Left ventricle myocardium superior (tissue), 1 donor: ENCODE results near the gene ADPRM. TPM values are rescaled to one million over a fixed set of nuclear protein-coding genes. Genes with fewer than 3 reads are reported as not detected.
"Not testable (repeated sequence)": the region's sequence is repeated elsewhere in the genome, so short reads cannot be mapped to it uniquely, and the experiment has no call there.

ENCODE experiments used
- ATAC-seq: fragments of 200-7000 bp; cut with Tn5 transposase; one replicate; pipeline ENCODE4 v1.9.1; 2020; ENCODE audit warnings: mild to moderate bottlenecking, moderate library complexity
- DNase-seq: peaks from one replicate; pipeline ENCODE4 v3.0.0-alpha.2; 2020
- intact Hi-C: fragments of 100-400 bp; cut with micrococcal nuclease; formaldehyde crosslinking; loops from one replicate; pipeline ENCODE4 v1.11.0; 2022
- total RNA-seq: library from RNA; stranded (reverse); fragmentation: NEBNext Ultra II Directional; extraction: Animal tissue kit (Norgen Biotek cat#: 25700); gene quantifications from one replicate; pipeline ENCODE4 v1.2.1, GENCODE V29; 2021
- donor health status: DM: no; HTN: yes; CAD: no; lungs with severe emphysema.

ADPRM gene
- total RNA-seq, 1 donor from 2014 or later, result 4.8 TPM

GRCh38 chr17:10695875-10696407 lies 1.5 kb upstream of the ADPRM start:
- ATAC-seq, DNase-seq, intact Hi-C loops: not testable (repeated sequence)

GRCh38 chr17:10698096-10698818 lies 863 bp downstream of the ADPRM start:
- ATAC-seq, result peak; percentile 10

GRCh38 chr17:10699856-10700255 lies 2.5 kb downstream of the ADPRM start:
- ATAC-seq (no peak), DNase-seq (no peak)
- intact Hi-C loops, result no loop called here

More at GRCh38 chr17:10698096-10698818, 863 bp downstream of the ADPRM start:
- no peak for DNase-seq
- intact Hi-C loops, result no loop called here

- DNase-seq (no peak), ATAC-seq (no peak)
- intact Hi-C loops, result no loop called here
Measured at GRCh38 chr17:10702574-10702973, 5.2 kb downstream of the ADPRM start.

- intact Hi-C loops, result no loop called here
- ATAC-seq (no peak), DNase-seq (no peak)
Measured at GRCh38 chr17:10705727-10706126, 8.3 kb downstream of the ADPRM start.

GRCh38 chr17:10713318-10713717 lies 15.9 kb downstream of the ADPRM start:
- ATAC-seq, result no peak
- DNase-seq, result no peak
- intact Hi-C loops, result no loop called here

- DNase-seq (no peak), ATAC-seq (no peak)
- intact Hi-C loops, result no loop called here
Measured at GRCh38 chr17:10716218-10716617, 18.8 kb downstream of the ADPRM start.

GRCh38 chr17:10718547-10718946 lies 21.2 kb downstream of the ADPRM start:
- intact Hi-C loops, result no loop called here
- no peak for DNase-seq
- no peak for ATAC-seq

- ATAC-seq (no peak), DNase-seq (no peak)
- intact Hi-C loops, result no loop called here
Measured at GRCh38 chr17:10724546-10725195, 27.3 kb downstream of the ADPRM start.

- DNase-seq, result no peak
- intact Hi-C loops, result no loop called here
- no peak for ATAC-seq
Measured at GRCh38 chr17:10725262-10725661, 27.9 kb downstream of the ADPRM start.

- no peak for ATAC-seq
- no peak for DNase-seq
- intact Hi-C loops, result no loop called here
Measured at GRCh38 chr17:10726196-10726595, 28.8 kb downstream of the ADPRM start.

GRCh38 chr17:10727192-10727591 lies 29.8 kb downstream of the ADPRM start:
- intact Hi-C loops, result no loop called here
- DNase-seq (no peak), ATAC-seq (no peak)

GRCh38 chr17:10728331-10728892 lies 31.0 kb downstream of the ADPRM start:
- intact Hi-C loops, result no loop called here
- DNase-seq, result no peak
- ATAC-seq, result no peak

GRCh38 chr17:10729334-10730193 lies 32.2 kb downstream of the ADPRM start, which contains the start of gene TMEM220:
Gene TMEM220 (minus strand): TSS chr17:10730023. CDS start chr17:10729851, 172 bp downstream.
- intact Hi-C loops, result no loop called here
- DNase-seq, result peak; percentile 92
- ATAC-seq, result peak; percentile 98

GRCh38 chr17:10730247-10730646 lies 32.9 kb downstream of the ADPRM start:
- ATAC-seq, intact Hi-C loops: not testable (repeated sequence)
- DNase-seq, result peak; percentile 34

GRCh38 chr17:10731408-10731879 lies 34.0 kb downstream of the ADPRM start:
- intact Hi-C loops, result no loop called here
- ATAC-seq, result no peak
- no peak for DNase-seq

- DNase-seq, ATAC-seq, intact Hi-C loops: not testable (repeated sequence)
Measured at GRCh38 chr17:10732121-10732520, 34.7 kb downstream of the ADPRM start.

GRCh38 chr17:10733666-10734065 lies 36.3 kb downstream of the ADPRM start:
- DNase-seq (no peak), ATAC-seq (no peak)
- intact Hi-C loops, result no loop called here

- DNase-seq, result no peak
- ATAC-seq, result no peak
- intact Hi-C loops, result loop anchor here (5.0 kb wide), 1 partner anchor 107 kb away; no protein-coding TSS in a partner anchor
Measured at GRCh38 chr17:10735251-10735650, 37.9 kb downstream of the ADPRM start.
